ENCODE measurements around the gene TTC24.
A peak's percentile ranks its signal among the peaks of the same experiment; 100 is the strongest.
"Not testable (repeated sequence)": the region's sequence is repeated elsewhere in the genome, so short reads cannot be mapped to it uniquely, and the experiment has no call there.

TTC24 gene

GRCh38 chr1:156615946-156616345, 36.4 kb downstream of the TTC24 start:
- no peak for DNase-seq

GRCh38 chr1:156616463-156616862, 36.9 kb downstream of the TTC24 start:
- DNase-seq: no peak

- no peak for DNase-seq
Observed at GRCh38 chr1:156618853-156619581, 39.5 kb downstream of the TTC24 start, which contains the start of gene HAPLN2. Gene HAPLN2 (plus strand): TSS chr1:156619415. CDS start chr1:156623491, 4,076 bp downstream.

- no peak for DNase-seq
Observed at GRCh38 chr1:156619582-156619955, 40.0 kb downstream of the TTC24 start.

GRCh38 chr1:156622581-156623297, 43.2 kb downstream of the TTC24 start:
- no peak for DNase-seq

GRCh38 chr1:156623946-156624813, 44.7 kb downstream of the TTC24 start:
- peak; percentile 40 for DNase-seq

GRCh38 chr1:156624814-156625435, 45.4 kb downstream of the TTC24 start:
- DNase-seq: no peak

- no peak for DNase-seq
Observed at GRCh38 chr1:156625436-156626078, 46.0 kb downstream of the TTC24 start.

- DNase-seq: no peak
Observed at GRCh38 chr1:156626079-156626438, 46.5 kb downstream of the TTC24 start.

GRCh38 chr1:156627313-156627880, 47.9 kb downstream of the TTC24 start:
- no peak for DNase-seq

- no peak for DNase-seq
Observed at GRCh38 chr1:156629823-156630449, 50.4 kb downstream of the TTC24 start.

GRCh38 chr1:156631152-156631551, 51.6 kb downstream of the TTC24 start:
- DNase-seq: not testable (repeated sequence)

- DNase-seq: no peak
Observed at GRCh38 chr1:156632355-156632754, 52.8 kb downstream of the TTC24 start.

Data from NCI-H2081 treated with DMSO at 0.1 percent for 48 hours (cell line).